GM18907 (cell line): Measurements from ENCODE around the gene SRPK3.
"Not testable (repeated sequence)": the region's sequence is repeated elsewhere in the genome, so short reads cannot be mapped to it uniquely, and the experiment has no call there.

Source experiments
- ATAC-seq: cut with Tn5 transposase; IDR thresholded peaks from one replicate; pipeline ENCODE4 v1.9.1; 2021; ENCODE audit warnings: mild to moderate bottlenecking, moderate library complexity; ENCODE audit not compliant: unreplicated experiment

The SRPK3 gene, protein sequence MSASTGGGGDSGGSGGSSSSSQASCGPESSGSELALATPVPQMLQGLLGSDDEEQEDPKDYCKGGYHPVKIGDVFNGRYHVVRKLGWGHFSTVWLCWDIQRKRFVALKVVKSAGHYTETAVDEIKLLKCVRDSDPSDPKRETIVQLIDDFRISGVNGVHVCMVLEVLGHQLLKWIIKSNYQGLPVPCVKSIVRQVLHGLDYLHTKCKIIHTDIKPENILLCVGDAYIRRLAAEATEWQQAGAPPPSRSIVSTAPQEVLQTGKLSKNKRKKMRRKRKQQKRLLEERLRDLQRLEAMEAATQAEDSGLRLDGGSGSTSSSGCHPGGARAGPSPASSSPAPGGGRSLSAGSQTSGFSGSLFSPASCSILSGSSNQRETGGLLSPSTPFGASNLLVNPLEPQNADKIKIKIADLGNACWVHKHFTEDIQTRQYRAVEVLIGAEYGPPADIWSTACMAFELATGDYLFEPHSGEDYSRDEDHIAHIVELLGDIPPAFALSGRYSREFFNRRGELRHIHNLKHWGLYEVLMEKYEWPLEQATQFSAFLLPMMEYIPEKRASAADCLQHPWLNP

DNA sequence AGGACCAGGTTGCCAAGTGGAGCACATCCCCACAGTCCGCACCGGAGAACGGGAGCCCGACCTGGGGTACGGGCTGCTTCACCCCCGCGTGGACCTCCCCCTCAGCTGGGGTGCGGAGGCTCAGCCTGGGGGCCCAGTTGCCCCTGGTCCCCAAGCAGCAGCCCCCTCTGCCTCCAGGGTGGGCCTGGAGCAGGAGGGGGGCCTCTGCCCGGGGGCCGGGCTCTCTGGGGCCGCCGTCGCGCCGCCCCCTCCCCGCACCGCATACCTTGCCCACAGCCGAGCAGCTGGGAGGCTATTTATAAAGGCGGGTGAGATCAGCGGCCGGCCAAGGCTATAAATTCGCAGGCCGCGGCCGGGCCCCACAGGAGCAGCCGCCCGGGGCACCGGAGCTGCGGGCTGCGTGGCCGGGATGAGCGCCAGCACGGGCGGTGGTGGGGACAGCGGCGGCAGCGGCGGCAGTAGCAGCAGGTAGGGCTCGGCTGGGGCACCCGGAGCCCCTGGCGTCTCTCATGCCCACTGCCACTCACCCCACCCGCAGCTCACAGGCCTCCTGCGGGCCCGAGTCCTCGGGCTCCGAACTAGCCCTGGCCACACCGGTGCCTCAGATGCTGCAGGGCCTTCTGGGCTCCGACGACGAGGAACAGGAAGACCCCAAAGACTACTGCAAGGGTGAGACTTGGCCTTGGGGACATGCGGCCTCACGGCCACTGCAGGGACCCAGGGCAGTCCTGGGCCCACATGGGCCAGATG is at the start of gene SRPK3:
TSS of gene SRPK3 (plus strand) at position 364 of the 750 bp plus-strand sequence. CDS start at position 410, 46 bp downstream.
- ATAC-seq = no peak

DNA sequence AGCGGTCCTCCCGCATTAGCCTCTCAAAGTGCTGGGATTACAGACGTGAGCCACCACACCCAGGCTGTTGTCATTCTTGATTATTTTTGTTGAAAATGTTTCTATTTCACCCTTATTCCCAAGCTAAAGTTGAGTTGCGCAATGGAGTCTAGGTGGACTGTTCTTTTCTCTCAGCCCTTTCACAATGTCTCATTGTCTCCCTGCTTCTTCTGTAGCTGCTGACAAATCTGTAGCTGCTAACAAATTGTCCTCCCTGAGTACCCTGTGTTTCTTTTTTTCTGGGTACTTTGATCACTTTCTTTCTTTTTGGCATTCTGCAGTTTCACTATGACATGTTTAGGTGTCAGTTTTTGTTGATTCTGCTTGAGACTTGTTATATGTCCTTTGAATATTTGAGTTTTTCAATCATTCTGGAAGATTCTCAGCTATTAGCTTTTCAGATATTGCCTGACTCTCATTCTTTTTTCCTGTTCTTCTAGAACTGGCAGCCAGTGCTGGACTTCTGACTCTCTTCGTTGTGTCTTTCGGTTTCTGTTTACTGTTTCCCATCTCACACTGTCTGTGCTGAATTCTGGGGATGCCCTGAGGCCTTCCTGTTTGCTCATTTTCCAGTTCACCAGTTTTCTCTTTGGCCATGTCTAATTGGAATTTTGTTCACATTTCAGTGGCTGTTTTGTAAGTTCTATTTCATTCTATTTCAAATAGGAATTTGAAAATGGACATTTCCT is 49.6 kb upstream of the SRPK3 start:
- no peak for ATAC-seq

DNA sequence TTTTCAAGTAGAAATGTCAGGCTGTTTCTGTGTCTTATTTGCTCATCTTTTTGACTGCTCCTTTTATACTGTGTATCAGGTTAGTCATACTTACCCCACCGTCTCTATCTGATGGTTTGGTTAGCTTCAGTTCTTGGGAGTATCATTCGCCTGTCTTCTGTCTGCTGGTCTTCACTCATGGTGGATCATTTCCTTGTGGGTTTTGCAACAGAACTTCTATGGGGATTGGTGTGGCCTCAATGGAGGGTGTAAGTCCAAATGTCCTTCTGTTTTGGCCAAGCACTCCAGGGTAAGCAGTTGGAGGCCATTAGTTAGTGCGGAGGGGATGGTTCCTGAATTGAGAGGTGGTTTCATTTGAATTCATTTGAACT is 49.0 kb upstream of the SRPK3 start:
- no peak for ATAC-seq

DNA sequence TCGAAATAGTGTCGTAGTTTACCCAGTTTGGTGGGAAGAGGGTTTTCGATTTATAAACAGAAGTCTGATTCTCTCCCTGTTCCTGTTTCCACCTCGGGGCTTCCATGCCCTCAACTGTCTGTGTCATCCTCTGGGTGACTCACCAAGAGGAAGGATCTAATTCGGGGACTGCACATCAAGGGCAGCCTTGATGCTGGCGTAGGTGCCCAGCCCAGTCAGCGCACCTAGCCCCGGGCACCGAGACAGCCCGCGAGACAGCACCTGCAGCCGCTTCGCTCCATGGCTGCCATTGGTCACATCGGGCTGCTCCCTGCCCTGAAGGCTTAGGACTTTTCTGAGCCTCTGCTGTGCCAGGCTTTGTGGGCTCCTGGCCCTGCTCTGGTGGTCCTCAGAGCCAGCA is 48.4 kb upstream of the SRPK3 start:
- ATAC-seq = no peak

DNA sequence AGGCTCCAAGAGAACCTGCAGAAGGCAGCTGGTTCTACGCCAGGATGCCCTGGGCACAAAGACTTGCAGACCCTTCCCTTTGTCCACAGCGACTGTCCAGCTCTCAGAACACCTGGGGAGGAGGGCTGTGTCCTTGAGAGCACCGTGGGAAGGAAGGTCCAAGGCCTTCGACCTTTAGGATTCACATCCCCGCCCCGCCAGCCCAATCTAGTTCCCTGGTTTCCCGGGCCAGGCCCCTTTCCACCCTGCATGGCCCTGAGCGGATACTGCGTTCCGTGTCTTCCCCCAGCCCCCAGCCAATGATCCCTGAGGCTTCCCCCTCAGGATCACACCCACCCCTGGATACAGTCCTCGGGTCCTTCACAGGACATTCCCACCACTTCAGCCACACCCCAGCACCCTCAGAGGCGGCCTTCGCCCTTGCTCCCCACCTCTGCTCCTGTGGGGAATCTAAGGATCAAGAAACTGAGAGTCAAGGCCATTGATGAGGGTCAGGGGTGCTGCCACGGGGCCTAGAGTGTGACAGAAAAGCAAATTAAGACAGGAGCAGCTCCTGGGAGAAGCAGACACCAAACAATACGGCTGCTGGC is 47.1 kb upstream of the SRPK3 start:
- ATAC-seq = no peak

DNA sequence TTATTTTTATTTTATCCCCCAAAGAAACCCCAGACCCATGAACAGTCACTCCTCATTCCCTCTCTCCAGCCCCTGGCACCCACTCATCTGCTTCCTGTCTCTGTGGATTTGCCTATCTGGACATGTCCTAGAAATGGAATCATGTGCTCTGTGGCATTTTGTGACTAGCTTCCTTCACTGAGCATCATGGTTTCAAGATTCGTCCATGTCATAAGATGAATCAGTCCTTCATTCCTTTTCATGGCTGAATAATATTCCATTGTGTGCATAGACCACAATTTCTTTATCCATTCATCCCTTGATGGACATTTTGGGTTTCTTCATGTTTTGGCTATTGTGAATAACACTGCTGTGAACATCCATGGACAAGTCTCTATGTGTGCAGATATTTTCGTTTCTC is 46.0 kb upstream of the SRPK3 start:
- no peak for ATAC-seq

DNA sequence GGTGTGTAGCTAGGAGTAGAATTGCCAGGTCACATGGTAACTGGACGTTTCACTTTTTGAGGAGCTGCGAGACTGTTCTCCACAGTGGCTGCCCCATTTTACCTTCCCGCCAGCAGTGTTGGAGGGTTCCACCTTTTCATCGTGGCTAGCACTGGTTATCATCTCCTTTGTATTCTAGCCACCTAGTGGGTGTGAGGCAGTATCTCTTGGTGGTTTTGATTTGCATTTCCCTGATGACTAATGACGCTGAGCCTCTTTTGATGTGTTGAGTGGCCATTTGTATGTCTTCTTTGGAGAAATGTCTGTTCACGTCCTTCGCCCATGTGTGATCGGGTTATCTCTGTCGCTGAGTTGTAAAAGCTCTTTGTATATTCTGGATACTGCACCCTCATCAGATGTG is 45.6 kb upstream of the SRPK3 start:
- no peak for ATAC-seq

DNA sequence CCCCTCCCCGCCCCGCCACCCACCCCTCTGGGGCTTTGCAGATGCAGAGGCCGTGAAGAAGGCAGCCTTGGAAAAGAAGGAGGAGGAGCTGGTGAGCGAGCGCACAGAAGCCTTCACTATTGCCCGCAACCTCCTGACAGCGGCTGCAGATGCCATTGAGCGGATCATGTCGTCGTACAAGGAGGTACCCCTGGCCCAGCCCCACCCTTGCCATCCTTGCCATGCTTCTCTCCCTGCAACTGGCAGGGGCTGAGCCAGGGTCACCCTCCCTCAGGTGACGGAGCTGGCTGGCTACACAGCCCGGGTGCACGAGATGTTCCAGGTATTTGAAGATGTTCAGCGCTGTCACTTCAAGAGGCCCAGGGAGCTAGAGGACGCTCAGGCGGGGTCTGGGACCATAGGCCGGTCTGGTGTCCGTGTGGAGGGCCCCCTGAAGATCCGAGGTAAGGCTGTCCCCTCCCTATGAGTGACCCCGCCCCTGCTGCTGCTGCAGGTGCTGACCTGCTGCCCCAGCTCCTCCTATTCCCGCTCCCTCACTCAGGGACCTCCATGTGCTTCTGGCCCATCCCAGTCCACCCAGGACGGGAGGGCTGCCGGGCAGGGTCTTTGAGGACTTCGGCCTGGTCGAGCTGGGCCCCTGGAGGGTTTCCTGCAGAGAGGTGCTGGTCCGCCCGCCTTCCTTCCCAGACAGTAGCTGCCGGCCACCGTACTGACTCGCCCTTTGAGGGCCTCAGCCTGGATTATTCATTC is 44.6 kb upstream of the SRPK3 start:
- no peak for ATAC-seq

DNA sequence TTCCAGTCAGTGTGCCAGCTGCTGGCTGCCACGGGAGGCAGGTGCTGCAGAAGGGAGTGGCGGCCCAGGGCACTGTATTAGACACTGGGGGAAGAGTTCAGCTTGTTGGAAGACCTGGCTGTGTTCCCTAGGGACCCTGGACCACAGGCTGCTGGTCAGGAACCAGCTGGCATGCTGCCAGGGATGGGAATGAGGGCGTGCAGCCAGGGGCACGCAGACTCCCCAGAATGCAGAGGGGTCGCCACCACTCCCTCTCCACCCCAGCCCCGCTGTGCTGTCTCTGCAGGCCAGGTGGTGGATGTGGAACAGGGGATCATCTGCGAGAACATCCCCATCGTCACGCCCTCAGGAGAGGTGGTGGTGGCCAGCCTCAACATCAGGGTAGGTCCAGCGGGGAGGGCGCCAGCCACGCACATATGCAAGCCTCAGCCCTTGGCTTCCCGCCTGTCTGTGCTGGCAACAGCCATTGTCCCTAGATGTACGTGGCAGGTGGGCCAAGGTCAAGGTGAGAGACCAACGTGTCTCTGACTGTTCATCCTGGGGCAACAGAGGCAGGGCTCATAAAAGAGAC is 43.9 kb upstream of the SRPK3 start:
- no peak for ATAC-seq

DNA sequence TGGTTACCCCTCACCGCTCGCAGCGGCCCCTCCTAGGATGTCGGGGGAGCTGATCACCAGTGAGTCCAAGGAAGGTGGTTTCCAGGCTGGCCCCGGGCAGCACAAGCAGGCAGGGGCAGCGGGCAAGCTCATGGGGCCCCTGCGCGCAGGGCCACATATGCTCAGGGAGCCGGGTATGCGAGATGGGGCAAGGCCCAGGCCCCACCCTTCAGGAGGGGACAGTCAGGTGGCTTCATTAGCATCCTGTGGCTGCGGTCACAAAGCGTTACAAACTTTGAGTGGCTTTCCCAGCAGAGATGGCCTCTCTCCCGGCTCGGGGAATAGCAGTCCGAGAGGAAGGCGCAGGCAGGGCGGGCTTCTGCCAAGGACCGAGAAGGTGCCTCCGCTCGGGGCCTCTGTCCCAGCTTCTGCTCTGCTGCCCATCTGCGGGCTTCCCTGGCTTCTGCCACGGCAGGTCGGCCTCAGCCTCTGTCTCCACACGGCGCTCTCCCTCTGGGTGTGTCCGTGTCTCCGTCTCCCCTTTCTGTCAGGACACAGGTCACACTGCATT is 42.7 kb upstream of the SRPK3 start:
- no peak for ATAC-seq

DNA sequence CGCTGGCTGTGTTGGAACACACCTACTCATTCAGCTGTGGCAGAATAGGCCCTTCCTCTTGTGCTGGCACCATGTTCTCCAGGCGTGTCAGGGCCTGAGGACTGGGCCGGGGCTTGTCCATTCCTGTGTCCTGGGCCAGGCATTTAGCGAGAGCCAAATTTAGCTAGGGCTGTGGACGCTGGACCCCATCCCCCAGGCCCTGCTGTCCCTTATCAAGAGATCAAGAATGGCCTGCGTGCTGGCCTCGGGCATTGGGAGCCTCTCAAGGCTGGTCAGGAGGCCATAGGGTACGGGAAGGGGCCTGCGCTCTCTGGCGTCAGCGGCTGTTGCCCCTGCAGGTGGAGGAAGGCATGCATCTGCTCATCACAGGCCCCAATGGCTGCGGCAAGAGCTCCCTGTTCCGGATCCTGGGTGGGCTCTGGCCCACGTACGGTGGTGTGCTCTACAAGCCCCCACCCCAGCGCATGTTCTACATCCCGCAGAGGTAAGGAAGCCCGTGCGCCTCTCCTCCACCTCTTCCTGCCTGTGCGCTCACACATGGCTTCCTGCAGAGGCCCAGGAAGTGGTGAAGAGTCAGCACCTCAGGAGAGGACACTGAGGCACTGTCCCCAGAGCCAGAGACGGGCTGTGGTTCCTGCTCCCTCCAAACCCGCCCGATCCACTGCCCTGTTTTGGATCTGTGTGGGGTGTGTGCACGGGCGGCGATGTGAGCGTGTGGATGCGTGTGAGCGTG is 40.9 kb upstream of the SRPK3 start:
- ATAC-seq = no peak

DNA sequence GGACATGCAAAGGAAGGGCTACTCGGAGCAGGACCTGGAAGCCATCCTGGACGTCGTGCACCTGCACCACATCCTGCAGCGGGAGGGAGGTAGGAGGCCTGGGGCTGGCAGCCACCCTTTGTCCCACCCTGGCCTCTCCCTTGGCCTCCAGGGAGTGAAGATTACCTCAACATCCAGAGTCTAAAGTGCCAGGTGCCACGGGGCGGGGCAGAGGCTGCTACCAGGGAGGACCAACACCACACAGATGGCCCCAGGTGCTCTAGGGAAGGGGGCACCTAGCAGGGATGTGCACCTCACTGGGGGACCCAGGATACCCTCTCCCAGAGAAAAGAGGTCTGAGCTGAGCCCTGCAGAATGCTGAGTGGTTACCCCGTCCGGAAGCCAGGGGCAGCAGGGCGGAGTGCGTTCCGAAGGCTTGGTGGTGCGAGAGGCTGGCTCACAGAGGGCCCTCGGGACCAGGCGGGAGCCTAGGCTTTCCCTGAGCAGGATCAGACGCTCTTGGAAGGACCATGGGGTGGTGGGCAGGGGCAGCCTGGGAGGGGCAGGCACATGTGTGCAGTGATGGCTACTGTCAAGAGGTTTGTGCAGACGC is 40.1 kb upstream of the SRPK3 start:
- no peak for ATAC-seq

DNA sequence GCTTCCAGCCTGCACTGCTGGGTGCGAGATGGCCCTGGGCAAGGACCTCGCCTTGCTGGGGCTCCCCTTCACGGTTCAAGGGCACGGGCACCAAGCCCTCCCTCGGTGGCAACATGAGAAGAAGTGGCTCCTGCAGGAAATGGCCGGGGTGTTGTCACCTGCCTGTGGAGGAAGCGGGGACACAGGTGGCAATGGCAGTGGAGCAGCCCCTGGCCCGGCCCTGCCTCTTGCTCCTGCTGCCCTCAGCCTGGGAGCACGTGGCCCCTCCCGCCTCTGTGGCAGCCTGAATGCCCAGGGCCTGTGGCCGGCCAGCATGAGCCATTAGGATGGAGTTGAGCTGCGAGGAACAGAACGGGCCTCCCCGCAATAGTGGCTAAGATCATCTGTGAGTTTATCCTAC is 39.4 kb upstream of the SRPK3 start:
- ATAC-seq = no peak

DNA sequence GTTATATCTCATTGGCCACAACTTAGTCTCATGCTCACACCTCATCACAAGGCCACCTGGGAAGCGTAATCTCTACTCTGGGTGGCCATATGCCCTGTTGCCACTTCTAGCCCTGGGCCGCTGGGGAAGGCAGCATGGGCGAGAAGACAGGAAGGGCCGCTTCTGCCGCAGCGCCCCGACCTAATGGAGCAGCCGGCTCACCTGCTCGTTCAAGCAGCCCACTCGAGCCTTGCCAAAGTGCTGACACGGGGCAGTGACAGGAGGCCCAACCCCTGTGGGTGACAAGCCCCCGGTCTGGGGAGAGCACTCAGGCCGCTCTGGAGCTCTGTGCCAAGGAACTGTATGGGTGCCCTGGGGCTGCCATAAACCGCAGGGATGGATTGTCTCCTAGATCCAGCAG is 38.7 kb upstream of the SRPK3 start:
- ATAC-seq = not testable (repeated sequence)

DNA sequence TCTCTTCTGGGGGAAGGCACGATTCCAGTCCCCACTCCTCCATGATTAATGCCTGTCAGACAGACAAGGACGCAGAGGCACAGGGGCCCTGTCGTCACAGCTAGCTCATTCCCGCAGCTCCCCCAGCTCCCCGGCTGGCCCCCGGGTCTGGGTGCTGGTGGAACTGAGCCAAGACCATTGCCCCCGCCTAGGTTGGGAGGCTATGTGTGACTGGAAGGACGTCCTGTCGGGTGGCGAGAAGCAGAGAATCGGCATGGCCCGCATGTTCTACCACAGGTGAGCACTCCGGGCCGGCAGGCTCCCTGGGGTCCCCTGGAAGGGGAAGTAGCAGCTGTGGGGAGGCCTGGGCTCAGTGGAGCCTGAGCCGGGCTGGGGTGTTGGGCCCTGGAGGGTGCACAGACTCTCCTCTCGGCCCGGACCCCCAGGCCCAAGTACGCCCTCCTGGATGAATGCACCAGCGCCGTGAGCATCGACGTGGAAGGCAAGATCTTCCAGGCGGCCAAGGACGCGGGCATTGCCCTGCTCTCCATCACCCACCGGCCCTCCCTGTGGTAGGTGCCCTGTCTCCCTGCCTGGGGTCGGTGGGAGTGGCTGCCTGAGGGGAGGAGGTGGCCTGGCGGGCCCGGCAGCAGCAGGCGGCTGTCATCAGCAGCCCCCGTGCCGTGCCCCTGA is 37.9 kb upstream of the SRPK3 start:
- not testable (repeated sequence) for ATAC-seq

DNA sequence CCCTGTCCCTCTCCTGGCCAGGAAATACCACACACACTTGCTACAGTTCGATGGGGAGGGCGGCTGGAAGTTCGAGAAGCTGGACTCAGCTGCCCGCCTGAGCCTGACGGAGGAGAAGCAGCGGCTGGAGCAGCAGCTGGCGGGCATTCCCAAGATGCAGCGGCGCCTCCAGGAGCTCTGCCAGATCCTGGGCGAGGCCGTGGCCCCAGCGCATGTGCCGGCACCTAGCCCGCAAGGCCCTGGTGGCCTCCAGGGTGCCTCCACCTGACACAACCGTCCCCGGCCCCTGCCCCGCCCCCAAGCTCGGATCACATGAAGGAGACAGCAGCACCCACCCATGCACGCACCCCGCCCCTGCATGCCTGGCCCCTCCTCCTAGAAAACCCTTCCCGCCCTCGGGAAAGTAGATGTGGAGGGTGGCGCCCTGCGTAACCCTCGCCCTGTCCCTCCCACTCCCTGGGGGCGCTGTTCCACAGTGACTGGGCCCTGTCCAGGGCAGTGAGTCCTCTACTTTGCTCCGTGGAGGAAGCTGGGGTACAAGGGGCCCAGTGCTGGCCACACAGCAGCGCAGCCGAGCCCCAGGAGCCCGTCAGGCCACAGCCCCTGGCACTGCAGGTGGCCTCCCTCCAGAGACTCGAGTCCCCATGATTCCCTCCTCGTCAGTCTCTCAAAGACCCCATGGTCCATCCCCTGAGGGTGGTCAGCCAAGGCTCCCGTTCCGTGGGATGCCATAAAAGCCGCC is 37.2 kb upstream of the SRPK3 start:
- ATAC-seq = not testable (repeated sequence)
